Measurements from ENCODE around the gene CCNT2. TPM values are rescaled to one million over a fixed set of nuclear protein-coding genes. Genes with fewer than 3 reads are reported as not detected.

CCNT2 gene
- polyA plus RNA-seq, 1 of the 3 experiments (the other 2 are of a cell fraction): 5.3 TPM

DNA sequence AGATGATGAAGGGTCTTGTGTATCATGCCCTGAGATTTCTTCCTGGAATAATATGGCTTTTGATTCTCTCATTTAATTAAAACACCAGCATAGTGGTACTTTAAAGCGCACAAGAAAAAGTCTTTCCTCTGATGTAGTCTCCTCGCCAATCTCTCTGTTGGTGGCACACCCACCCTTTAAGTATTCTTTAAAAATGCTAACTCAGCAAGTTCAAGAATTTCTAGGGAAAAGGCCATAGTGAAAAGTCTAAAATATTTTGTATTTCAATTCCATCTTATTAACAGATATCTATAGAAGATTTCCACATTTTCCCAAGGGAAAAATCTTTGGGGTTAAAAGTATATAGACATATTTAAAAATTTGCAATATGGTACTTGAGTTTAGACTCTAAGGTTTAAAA lies 45.5 kb upstream of the CCNT2 start:
- Histone ChIP-seq H3K4me1 (ENCODE audit: control insufficient read depth in 1 of 2, insufficient read depth in 2 of 2, low read depth in 1 of 2, low read length in 1 of 2) (no peaks in the 10 kb centered on the region; a peak in 1 of 4 replicates), H3K4me3 (ENCODE audit: low read depth in 2 of 2, low read length in 1 of 2) (no peak overlapping the region), H3F3A (replicated peaks; ENCODE audit: insufficient read depth) (no peaks in the 10 kb centered on the region), H3K9me3 (no peaks in the 10 kb centered on the region), H4K20me1 (ENCODE audit: insufficient read depth) (no peaks in the 10 kb centered on the region), H3K27me3 (ENCODE audit: insufficient read depth) (no peaks in the 10 kb centered on the region), H3K9ac (no peak overlapping the region), H3K36me3 (replicated peaks in 1 of 2; ENCODE audit: control insufficient read depth in 1 of 2, insufficient read depth in 2 of 2, low read length in 1 of 2) (no peaks in the 10 kb centered on the region), H2AFZ (ENCODE audit: low read depth) (no peak overlapping the region), H3K4me2 (no peak overlapping the region), H3K9me2 (no peaks in the 10 kb centered on the region), H3K27ac (ENCODE audit: low read depth in 2 of 2, low read length in 1 of 2) (no peak overlapping the region), H3K79me2 (ENCODE audit: insufficient read depth) (no peaks in the 10 kb centered on the region)
- no peak for TF ChIP-seq RCOR1 (IDR thresholded peaks at IDR 0.05; ENCODE audit: low read length)
- no peak for TF ChIP-seq RFX5 (IDR thresholded peaks at IDR 0.05; ENCODE audit: low read length)
- no peak for TF ChIP-seq POLR2AphosphoS5 (IDR thresholded peaks at IDR 0.05; ENCODE audit: low read depth, low read length)
- TF ChIP-seq CHD2 (IDR thresholded peaks at IDR 0.05; ENCODE audit: low read length, partially characterized antibody): no peak
- no peak for TF ChIP-seq ELF1 (IDR thresholded peaks at IDR 0.05)
- TF ChIP-seq TCF12 (IDR thresholded peaks at IDR 0.05): no peak
- TF ChIP-seq, protein P1, sequence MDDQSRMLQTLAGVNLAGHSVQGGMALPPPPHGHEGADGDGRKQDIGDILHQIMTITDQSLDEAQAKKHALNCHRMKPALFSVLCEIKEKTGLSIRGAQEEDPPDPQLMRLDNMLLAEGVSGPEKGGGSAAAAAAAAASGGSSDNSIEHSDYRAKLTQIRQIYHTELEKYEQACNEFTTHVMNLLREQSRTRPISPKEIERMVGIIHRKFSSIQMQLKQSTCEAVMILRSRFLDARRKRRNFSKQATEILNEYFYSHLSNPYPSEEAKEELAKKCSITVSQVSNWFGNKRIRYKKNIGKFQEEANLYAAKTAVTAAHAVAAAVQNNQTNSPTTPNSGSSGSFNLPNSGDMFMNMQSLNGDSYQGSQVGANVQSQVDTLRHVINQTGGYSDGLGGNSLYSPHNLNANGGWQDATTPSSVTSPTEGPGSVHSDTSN (IDR thresholded peaks at IDR 0.05): no peak
- TF ChIP-seq TAF1 (IDR thresholded peaks at IDR 0.05; ENCODE audit: borderline replicate concordance, low read depth, low read length): no peak
- TF ChIP-seq, protein P2, sequence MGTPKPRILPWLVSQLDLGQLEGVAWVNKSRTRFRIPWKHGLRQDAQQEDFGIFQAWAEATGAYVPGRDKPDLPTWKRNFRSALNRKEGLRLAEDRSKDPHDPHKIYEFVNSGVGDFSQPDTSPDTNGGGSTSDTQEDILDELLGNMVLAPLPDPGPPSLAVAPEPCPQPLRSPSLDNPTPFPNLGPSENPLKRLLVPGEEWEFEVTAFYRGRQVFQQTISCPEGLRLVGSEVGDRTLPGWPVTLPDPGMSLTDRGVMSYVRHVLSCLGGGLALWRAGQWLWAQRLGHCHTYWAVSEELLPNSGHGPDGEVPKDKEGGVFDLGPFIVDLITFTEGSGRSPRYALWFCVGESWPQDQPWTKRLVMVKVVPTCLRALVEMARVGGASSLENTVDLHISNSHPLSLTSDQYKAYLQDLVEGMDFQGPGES (IDR thresholded peaks at IDR 0.05; ENCODE audit: low read depth, low read length): no peak
- no peak for TF ChIP-seq MXI1 (IDR thresholded peaks at IDR 0.05; ENCODE audit: low read depth, low read length)
- no peak for TF ChIP-seq EP300 (IDR thresholded peaks at IDR 0.05; ENCODE audit: borderline replicate concordance in 1 of 2, low read depth in 1 of 2, low read length in 1 of 2)
- no peak for TF ChIP-seq RAD21 (IDR thresholded peaks at IDR 0.05; ENCODE audit: low read length)
- no peak for TF ChIP-seq EZH2phosphoT487 (IDR thresholded peaks at IDR 0.05; ENCODE audit: borderline replicate concordance, low read depth)
- no peak for TF ChIP-seq JUND (IDR thresholded peaks at IDR 0.05)
- TF ChIP-seq, protein P3, sequence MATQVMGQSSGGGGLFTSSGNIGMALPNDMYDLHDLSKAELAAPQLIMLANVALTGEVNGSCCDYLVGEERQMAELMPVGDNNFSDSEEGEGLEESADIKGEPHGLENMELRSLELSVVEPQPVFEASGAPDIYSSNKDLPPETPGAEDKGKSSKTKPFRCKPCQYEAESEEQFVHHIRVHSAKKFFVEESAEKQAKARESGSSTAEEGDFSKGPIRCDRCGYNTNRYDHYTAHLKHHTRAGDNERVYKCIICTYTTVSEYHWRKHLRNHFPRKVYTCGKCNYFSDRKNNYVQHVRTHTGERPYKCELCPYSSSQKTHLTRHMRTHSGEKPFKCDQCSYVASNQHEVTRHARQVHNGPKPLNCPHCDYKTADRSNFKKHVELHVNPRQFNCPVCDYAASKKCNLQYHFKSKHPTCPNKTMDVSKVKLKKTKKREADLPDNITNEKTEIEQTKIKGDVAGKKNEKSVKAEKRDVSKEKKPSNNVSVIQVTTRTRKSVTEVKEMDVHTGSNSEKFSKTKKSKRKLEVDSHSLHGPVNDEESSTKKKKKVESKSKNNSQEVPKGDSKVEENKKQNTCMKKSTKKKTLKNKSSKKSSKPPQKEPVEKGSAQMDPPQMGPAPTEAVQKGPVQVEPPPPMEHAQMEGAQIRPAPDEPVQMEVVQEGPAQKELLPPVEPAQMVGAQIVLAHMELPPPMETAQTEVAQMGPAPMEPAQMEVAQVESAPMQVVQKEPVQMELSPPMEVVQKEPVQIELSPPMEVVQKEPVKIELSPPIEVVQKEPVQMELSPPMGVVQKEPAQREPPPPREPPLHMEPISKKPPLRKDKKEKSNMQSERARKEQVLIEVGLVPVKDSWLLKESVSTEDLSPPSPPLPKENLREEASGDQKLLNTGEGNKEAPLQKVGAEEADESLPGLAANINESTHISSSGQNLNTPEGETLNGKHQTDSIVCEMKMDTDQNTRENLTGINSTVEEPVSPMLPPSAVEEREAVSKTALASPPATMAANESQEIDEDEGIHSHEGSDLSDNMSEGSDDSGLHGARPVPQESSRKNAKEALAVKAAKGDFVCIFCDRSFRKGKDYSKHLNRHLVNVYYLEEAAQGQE (IDR thresholded peaks at IDR 0.05; ENCODE audit: low read depth, low read length): no peak
- TF ChIP-seq, protein P4, sequence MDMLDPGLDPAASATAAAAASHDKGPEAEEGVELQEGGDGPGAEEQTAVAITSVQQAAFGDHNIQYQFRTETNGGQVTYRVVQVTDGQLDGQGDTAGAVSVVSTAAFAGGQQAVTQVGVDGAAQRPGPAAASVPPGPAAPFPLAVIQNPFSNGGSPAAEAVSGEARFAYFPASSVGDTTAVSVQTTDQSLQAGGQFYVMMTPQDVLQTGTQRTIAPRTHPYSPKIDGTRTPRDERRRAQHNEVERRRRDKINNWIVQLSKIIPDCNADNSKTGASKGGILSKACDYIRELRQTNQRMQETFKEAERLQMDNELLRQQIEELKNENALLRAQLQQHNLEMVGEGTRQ (IDR thresholded peaks at IDR 0.05; ENCODE audit: borderline replicate concordance, low read depth, low read length): no peak
- TF ChIP-seq FOSL2 (IDR thresholded peaks at IDR 0.05; ENCODE audit: borderline replicate concordance, low read depth): no peak
- ChIA-PET POLR2A (no interaction called here), CTCF (no interaction called here)
- WGBS (ENCODE audit: low lambda C conversion rate): 56% methylated on average over 2 of the region's 2 CpGs
- no peak for DNase-seq
